Measurements from ENCODE around the gene ZNF74.
"Not testable (repeated sequence)": the region's sequence is repeated elsewhere in the genome, so short reads cannot be mapped to it uniquely, and the experiment has no call there.

The ZNF74 gene

DNA sequence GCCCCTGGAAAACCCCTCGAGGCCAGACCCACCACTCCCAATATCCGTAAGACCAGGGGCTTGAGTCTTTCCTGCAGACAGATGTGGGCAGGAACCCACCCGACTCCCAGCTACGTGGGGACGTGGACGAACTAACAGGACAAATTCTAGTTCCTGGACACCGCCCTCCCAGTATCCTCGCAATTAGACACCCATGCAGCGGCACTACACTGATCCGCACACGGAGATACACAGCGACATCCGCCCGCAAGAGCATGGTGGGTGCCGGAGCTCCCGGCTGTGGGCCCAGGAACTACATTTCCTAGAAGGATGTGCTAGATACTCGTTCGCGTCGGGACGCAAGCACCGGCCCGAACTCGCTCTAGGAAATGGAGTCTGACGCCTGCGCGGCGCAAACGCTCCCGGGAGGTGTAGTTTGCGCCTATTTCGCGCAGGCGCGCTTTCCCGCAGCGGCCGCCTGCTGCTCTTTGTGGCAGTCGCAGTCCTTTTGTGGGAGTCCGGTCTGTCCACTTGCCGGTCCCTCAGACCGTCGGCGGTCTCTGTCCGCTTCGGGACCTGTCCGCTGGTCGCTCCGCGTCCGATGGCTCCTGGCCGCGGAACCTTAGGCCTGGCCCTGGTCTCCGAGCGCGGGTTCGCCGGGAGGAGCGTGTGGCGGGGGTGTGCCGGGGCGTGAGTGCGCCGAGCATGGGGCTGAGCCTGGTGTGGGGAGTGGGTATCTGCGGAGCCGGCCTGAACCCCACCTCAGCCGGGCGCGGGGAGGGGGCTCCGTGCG, at the start of gene ZNF74:
TSS of gene ZNF74 (plus strand) at position 447 of the 772 bp plus-strand sequence. CDS start 478 bp downstream, outside the sequence.
- peak; percentile 67 to 74 (median 68) for DNase-seq (ENCODE audit: low read depth in 4 of 4, low spot score in 1 of 4)

GRCh38 chr22:20346553-20346952, 47.4 kb upstream of the ZNF74 start:
- DNase-seq (ENCODE audit: low read depth in 4 of 4, low spot score in 1 of 4): not testable (repeated sequence)

DNA sequence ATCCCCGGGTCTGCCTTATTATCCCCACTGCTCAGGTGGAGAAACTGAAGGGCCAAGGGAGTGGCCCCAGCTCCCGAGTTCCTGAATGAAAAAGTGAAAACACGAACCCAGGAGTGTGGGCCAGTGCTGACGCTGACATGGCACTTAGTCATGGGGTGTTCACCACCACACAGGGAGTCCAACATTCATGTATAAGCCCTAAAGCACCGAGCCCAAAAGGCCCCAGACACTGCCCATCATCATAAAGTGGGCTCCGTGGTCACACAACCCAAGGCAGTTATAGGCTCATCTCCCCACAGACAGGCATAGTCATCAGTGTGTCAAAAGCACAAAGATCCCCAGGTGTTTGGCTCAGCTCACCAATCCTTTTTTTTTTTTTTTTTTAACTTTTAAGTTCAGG, 41.4 kb upstream of the ZNF74 start:
- not testable (repeated sequence) for DNase-seq (ENCODE audit: low read depth in 4 of 4, low spot score in 1 of 4)

DNA sequence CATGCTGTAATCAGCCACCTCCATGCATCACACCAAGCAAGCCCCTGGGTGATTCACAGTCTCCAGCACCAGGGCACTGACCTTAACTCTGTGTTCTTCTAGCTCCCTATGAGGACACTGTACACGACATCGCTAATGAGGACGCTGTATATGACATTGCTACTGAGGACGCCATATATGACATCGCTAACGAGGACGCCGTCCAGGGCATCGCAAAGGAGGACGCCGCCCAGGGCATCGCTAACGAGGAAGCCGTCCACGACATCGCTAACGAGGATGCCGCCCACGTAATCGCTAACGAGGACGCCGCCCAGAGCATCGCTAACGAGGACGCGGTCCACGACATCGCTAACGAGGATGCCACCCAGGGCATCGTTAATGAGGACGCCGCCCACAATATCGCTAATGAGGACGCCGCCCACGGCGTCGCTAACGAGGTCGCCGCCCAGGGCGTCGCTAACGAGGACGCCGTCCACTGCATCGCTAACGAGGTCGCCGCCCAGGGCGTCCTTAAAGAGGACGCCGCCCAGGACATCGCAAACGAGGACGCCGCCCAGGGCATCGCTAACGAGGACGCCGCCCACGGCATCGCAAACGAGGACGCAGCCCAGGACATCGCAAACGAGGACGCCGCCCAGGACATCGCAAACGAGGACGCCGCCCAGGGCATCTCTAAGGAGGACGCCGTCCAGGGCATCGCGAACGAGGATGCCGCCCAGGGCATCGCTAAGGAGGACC, 39.5 kb upstream of the ZNF74 start:
- DNase-seq (ENCODE audit: low read depth in 4 of 4, low spot score in 1 of 4): no peak

- DNase-seq (ENCODE audit: low read depth in 4 of 4, low spot score in 1 of 4): not testable (repeated sequence)
These were observed 37.9 kb upstream of the ZNF74 start for GRCh38 chr22:20355939-20356636.

DNA sequence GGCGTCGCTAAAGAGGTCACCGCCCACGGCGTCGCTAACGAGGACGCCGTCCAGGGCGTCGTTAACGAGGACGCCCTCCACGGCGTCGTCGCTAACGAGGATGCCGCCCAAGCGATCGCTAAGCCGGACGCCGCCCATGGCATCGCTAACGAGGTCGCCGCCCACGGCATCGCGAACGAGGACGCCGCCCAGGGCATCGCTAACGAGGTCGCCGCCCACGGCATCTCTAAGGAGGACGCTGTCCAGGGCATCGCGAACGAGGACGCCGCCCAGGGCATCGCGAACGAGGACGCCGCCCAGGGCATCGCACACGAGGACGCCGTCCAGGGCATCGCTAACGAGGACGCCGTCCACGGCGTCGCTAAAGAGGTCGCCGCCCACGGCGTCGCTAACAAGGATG, 37.0 kb upstream of the ZNF74 start:
- DNase-seq (ENCODE audit: low read depth in 4 of 4, low spot score in 1 of 4): not testable (repeated sequence)

DNA sequence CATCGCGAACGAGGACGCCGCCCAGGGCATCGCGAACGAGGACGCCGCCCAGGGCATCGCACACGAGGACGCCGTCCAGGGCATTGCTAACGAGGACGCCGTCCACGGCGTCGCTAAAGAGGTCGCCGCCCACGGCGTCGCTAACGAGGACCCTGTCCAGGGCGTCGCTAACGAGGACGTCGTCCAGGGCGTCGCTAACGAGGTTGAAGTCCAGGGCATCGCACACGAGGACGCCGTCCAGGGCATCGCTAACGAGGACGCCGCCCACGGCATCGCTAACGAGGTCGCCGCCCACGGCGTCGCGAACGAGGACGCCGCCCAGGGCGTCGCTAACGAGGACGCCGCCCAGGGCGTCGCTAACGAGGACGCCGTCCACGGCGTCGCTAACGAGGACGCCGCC, 36.0 kb upstream of the ZNF74 start:
- DNase-seq (ENCODE audit: low read depth in 4 of 4, low spot score in 1 of 4): not testable (repeated sequence)

DNA sequence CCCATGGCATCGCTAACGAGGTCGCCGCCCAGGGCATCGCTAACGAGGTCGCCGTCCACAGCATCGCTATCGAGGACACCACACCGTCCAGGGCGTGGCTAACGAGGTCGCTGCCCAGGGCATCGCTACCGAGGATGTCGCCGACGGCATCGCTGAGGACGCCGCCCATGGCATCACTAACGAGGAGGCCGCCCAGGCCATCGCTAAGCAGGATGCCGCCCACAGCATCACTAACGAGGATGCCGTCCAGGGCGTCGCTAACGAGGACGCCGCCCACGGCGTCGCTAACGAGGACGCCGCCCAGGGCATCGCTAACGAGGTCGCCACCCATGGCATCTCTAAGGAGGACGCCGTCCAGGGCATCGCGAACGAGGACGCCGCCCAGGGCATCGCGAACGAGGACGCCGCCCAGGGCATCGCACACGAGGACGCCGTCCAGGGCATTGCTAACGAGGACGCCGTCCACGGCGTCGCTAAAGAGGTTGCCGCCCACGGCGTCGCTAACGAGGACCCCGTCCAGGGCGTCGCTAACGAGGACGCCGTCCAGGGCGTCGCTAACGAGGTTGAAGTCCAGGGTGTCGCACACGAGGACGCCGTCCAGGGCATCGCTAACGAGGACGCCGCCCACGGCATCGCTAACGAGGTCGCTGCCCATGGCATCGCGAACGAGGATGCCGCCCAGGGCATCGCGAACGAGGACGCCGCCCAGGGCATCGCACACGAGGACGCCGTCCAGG, 35.3 kb upstream of the ZNF74 start:
- DNase-seq (ENCODE audit: low read depth in 4 of 4, low spot score in 1 of 4): not testable (repeated sequence)

- not testable (repeated sequence) for DNase-seq (ENCODE audit: low read depth in 4 of 4, low spot score in 1 of 4)
These were observed 33.7 kb upstream of the ZNF74 start for GRCh38 chr22:20360261-20360660.

GRCh38 chr22:20360866-20361751, 32.8 kb upstream of the ZNF74 start:
- not testable (repeated sequence) for DNase-seq (ENCODE audit: low read depth in 4 of 4, low spot score in 1 of 4)

DNA sequence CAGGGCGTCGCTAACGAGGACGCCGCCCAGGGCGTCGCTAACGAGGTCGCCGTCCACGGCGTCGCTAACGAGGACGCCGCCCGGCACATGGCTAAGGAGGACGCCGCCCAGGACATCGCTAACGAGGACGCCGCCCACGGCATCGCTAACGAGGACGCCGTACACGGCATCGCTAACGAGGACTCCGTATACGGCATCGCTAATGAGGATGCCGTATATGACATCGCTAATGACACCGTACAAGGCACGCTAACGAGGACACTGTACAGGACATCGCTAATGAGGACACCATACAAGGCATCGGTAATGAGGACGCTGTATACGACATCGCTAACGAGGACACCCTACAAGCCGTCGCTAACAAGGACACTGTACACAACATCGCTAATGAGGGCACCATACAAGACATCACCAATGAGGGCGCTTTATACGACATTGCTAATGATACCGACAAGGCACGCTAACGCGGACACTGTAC, 32.2 kb upstream of the ZNF74 start:
- not testable (repeated sequence) for DNase-seq (ENCODE audit: low read depth in 4 of 4, low spot score in 1 of 4)

DNA sequence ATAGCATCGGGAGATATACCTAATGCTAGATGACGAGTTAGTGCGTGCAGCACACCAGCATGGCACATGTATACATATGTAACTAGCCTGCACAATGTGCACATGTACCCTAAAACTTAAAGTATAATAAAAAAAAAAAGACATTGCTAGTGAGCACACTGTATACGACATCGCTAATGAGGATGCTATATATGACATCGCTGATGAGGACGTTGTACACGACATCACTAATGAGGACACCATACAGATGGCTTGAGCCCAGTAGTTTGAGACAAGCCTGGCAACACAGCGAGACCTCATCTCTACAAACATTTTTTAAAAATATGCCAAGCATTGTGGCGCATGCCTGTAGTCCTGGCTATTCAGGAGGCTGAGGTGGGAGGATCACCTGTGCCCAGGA, 31.5 kb upstream of the ZNF74 start:
- not testable (repeated sequence) for DNase-seq (ENCODE audit: low read depth in 4 of 4, low spot score in 1 of 4)

DNA sequence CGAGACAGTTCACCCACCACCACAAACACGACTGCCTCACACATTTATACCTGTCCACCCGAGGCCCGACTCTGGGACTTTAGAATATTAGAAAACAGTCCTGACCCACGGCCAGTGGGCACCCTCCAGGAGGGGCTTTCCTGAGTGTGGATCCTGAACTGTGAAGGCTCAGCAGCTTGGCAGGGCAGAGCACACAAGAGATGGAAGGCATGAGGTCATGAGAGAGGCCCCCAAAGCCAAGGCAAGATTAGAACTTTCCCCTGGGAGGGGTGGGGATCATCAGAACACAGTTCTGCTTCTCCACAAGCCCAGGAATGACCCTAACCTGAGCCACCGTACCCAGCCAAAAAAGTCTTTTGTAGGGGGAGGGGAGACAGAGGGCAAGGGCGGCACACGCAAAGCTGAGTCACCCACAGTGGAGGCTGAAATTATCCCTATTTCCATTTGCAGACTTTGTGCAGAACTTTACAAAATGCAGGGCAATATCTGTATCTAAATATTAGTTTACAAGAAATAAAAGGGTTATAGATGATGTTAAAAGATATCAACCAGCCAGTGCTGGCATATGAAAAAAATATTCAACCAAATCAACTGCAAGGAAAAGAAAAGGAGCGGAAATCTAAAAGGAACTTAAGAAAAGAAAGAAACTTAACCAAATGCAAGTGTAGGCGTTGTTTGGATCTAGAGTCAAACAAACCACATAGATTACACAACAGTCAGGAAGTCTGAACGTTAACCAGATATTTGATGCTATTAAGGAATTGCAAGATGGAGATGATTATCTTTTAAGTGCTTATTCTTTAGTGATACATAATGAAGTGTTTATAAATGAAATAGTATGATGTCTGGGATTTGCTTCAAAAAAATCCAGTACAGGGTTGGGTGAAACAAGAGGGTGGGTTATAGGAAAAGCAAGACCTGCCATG, 29.4 kb upstream of the ZNF74 start:
- DNase-seq (ENCODE audit: low read depth in 4 of 4, low spot score in 1 of 4): not testable (repeated sequence)

DNA sequence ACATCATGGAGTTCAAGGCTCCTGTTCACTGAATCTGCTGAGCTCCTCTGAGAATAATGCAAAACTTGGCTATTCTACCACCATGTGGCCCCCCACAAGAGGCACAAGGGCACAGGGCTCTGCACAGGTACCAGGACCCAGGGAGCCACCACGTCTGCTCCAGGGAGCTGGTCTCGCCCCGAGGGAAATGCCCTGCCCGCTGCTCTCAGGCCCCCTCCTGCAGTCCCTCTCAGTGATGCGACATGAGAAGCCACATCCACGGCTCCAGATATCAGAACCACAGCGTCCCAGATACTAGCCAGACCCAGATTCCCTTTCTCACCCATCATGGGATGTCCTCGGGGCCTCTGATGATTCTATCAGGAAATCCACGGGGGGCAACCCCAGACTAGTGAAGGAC, 27.1 kb upstream of the ZNF74 start:
- not testable (repeated sequence) for DNase-seq (ENCODE audit: low read depth in 4 of 4, low spot score in 1 of 4)

DNA sequence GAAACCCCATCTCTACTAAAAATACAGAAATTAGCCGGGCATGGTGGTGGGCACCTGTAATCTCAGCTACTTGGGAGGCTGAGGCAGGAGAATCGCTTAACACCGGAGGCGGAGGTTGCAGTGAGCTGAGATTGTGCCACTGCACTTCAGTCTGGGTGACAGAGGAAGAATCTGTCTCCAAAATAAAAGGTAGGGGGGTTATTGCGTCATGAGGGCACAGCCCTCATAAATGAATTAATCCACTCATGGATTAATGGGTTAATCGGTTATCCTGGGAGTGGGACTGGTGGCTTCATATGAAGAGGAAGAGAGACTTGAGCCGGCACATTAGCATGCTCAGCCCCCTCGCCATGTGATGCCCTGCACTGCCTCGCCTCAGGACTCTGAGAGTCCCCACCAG, 25.1 kb upstream of the ZNF74 start:
- not testable (repeated sequence) for DNase-seq (ENCODE audit: low read depth in 4 of 4, low spot score in 1 of 4)

GRCh38 chr22:20371687-20372086, 22.3 kb upstream of the ZNF74 start:
- not testable (repeated sequence) for DNase-seq (ENCODE audit: low read depth in 4 of 4, low spot score in 1 of 4)

- not testable (repeated sequence) for DNase-seq (ENCODE audit: low read depth in 4 of 4, low spot score in 1 of 4)
These were observed 21.5 kb upstream of the ZNF74 start for GRCh38 chr22:20372406-20372854.

- not testable (repeated sequence) for DNase-seq (ENCODE audit: low read depth in 4 of 4, low spot score in 1 of 4)
These were observed 20.7 kb upstream of the ZNF74 start for GRCh38 chr22:20373195-20373706.
